ENCODE results near the gene STARD3. TPM values are rescaled to one million over a fixed set of nuclear protein-coding genes. Genes with fewer than 3 reads are reported as not detected.
A peak's percentile ranks its signal among the peaks of the same experiment; 100 is the strongest.

Gene STARD3
- total and polyA plus RNA-seq, 2 of the 13 experiments (the other 11 are each of a cell fraction or from before 2014, with no cell fraction given) = 34.6 to 100 TPM

DNA sequence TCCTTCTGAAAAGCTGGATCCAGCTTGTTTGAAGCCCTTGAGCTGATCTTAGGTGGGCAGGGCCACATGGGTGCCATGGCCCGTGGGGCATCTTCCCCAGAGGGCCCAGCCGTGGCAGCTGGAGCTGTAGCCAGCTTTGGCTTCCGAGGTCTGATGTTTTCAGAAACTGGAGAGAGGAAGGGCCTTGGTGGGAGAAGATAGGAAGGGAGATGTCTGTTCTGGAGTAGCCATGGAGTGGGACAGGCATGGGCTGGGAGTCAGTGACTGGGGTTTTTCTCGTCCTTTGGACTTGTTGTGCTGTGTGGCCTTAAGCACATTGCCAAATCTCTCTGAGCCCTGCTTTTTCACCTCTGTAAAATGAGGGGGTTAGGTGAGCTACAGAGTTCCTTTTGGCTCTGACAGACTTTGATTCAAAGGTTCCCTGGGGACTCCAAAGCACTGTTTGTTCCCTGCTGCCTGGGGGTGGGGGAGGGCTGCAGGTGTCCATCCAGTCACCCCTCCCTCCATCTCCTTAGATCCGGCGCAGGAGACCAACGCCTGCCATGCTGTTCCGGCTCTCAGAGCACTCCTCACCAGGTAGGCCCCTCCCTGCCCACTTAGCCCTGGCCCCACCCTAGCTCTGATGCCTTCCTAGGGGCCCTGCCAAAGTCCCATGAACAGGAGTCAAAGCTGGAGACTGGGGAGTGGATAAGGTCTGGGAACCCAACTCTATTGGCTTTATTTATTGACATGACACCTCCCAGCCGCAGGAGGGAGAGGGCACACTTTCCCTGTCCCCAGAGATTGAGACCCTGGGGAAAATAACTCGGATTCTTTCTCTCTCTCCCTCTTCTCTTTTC, 8.1 kb upstream of the STARD3 start:
- H3K79me2 ChIP-seq (ENCODE audit: insufficient read depth, low read length) = no peaks in the 10 kb centered on the region
- no peaks in the 10 kb centered on the region for H3K9me3 ChIP-seq (ENCODE audit: low read length)
- in situ Hi-C loops (cut with HindIII; ENCODE audit: extremely low pct_ligation_motif_present, low pct_unique_long_range_greater_than_20kb) (no loop called here), intact Hi-C loops (cut with micrococcal nuclease; ENCODE audit: unreplicated experiment) (no loop called here)
- ATAC-seq (peak; percentile 5; the same call in 1 of the 3 replicates), FAIRE-seq (peak; percentile 39), DNase-seq (ENCODE audit: low spot score) (no peak)
- peak overlapping the region; percentile 36; the same call in 1 of the 2 replicates for H3K4me2 ChIP-seq (ENCODE audit: low read depth, low read length)
- TF ChIP-seq, protein P1, sequence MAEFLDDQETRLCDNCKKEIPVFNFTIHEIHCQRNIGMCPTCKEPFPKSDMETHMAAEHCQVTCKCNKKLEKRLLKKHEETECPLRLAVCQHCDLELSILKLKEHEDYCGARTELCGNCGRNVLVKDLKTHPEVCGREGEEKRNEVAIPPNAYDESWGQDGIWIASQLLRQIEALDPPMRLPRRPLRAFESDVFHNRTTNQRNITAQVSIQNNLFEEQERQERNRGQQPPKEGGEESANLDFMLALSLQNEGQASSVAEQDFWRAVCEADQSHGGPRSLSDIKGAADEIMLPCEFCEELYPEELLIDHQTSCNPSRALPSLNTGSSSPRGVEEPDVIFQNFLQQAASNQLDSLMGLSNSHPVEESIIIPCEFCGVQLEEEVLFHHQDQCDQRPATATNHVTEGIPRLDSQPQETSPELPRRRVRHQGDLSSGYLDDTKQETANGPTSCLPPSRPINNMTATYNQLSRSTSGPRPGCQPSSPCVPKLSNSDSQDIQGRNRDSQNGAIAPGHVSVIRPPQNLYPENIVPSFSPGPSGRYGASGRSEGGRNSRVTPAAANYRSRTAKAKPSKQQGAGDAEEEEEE (CRISPR knock-in tag; IDR thresholded peaks at IDR 0.05; ENCODE audit: borderline replicate concordance) = no peak
- no peak for TF ChIP-seq ZNF10 (CRISPR knock-in tag; IDR thresholded peaks at IDR 0.05; ENCODE audit: borderline replicate concordance, low read depth)
- TF ChIP-seq ZNF768 (CRISPR knock-in tag; IDR thresholded peaks at IDR 0.05) = peak; percentile 90
- TF ChIP-seq HCFC1 (IDR thresholded peaks at IDR 0.05; ENCODE audit: low read depth, low read length) = no peak
- TF ChIP-seq, protein P2, sequence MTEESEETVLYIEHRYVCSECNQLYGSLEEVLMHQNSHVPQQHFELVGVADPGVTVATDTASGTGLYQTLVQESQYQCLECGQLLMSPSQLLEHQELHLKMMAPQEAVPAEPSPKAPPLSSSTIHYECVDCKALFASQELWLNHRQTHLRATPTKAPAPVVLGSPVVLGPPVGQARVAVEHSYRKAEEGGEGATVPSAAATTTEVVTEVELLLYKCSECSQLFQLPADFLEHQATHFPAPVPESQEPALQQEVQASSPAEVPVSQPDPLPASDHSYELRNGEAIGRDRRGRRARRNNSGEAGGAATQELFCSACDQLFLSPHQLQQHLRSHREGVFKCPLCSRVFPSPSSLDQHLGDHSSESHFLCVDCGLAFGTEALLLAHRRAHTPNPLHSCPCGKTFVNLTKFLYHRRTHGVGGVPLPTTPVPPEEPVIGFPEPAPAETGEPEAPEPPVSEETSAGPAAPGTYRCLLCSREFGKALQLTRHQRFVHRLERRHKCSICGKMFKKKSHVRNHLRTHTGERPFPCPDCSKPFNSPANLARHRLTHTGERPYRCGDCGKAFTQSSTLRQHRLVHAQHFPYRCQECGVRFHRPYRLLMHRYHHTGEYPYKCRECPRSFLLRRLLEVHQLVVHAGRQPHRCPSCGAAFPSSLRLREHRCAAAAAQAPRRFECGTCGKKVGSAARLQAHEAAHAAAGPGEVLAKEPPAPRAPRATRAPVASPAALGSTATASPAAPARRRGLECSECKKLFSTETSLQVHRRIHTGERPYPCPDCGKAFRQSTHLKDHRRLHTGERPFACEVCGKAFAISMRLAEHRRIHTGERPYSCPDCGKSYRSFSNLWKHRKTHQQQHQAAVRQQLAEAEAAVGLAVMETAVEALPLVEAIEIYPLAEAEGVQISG (CRISPR knock-in tag; IDR thresholded peaks at IDR 0.05) = peak; percentile 26; the same call in 1 of the 2 replicates
- 0 out of 2 replicates have a peak, but pooled peaks have one; percentile 11 for TF ChIP-seq GABPB1 (CRISPR knock-in tag; IDR thresholded peaks at IDR 0.05)
- TF ChIP-seq, protein P3, sequence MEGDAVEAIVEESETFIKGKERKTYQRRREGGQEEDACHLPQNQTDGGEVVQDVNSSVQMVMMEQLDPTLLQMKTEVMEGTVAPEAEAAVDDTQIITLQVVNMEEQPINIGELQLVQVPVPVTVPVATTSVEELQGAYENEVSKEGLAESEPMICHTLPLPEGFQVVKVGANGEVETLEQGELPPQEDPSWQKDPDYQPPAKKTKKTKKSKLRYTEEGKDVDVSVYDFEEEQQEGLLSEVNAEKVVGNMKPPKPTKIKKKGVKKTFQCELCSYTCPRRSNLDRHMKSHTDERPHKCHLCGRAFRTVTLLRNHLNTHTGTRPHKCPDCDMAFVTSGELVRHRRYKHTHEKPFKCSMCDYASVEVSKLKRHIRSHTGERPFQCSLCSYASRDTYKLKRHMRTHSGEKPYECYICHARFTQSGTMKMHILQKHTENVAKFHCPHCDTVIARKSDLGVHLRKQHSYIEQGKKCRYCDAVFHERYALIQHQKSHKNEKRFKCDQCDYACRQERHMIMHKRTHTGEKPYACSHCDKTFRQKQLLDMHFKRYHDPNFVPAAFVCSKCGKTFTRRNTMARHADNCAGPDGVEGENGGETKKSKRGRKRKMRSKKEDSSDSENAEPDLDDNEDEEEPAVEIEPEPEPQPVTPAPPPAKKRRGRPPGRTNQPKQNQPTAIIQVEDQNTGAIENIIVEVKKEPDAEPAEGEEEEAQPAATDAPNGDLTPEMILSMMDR (CRISPR knock-in tag; IDR thresholded peaks at IDR 0.05) = peak; percentile 31; the same call in 1 of the 2 replicates
- H2AFZ ChIP-seq (ENCODE audit: low read length) = no peak overlapping the region
- H3K27me3 ChIP-seq (ENCODE audit: control insufficient read depth in 1 of 2, insufficient read depth in 2 of 2, low read length in 2 of 2) = peaks cover 20 to 85% of the 10 kb centered on the region in 2 experiments; a peak in 4 of 5 replicates
- BruUV-seq (replicated peaks) = no TSS peak
- H3K4me1 ChIP-seq (ENCODE audit: insufficient read depth, low read length) = peaks cover 81% of the 10 kb centered on the region
- WGBS (ENCODE audit: low lambda C conversion rate) = 18% methylated on average over 10 of the region's 10 CpGs
- CTCF ChIA-PET (ENCODE audit: low intra/inter-chr PET ratio, low total read pairs) = no interaction called here
- H3K36me3 ChIP-seq (replicated peaks in 1 of 2; ENCODE audit: control insufficient read depth in 1 of 2, insufficient read depth in 2 of 2, low read length in 2 of 2) = no peaks in the 10 kb centered on the region
- H3K9ac ChIP-seq (ENCODE audit: insufficient read depth, low read depth, low read length) = no peak overlapping the region
- H3K4me3 ChIP-seq (replicated peaks in 1 of 3; ENCODE audit: insufficient read depth in 1 of 3, low read depth in 2 of 3, low read length in 3 of 3) = no peak overlapping the region
- POLR2A ChIA-PET = interaction anchor here (1.1 to 3.3 kb wide), 4 partner anchors 9 to 111 kb away, joined by 4 to 11 read pairs (median 8); partner anchors contain the start of genes MIEN1 and STARD3
- H4K20me1 ChIP-seq (ENCODE audit: insufficient read depth, low read length) = no peaks in the 10 kb centered on the region
- no peak overlapping the region for H3K27ac ChIP-seq (ENCODE audit: extremely low read length, insufficient read depth, low read length)

Measured in HepG2 (cell line).